DOHH2 (cell line): ENCODE results near the gene HIVEP2.

Source experiments
- CTCF ChIP-seq: fragments of 200-600 bp; sonication (generic); IDR thresholded peaks from one replicate; pipeline ENCODE4 v1.5.1; 2014; ENCODE audit warnings: antibody characterized with exemption, mild to moderate bottlenecking, low read depth, low read length; ENCODE audit not compliant: poor library complexity, severe bottlenecking
- EZH2phosphoT487 ChIP-seq: fragments of 200-600 bp; sonication (generic); IDR thresholded peaks from 2 replicates; pipeline ENCODE4 v1.6.1; 2017; ENCODE audit warnings: borderline replicate concordance, mild to moderate bottlenecking, antibody characterized with exemption, low read length, moderate library complexity, mixed read lengths

DNA sequence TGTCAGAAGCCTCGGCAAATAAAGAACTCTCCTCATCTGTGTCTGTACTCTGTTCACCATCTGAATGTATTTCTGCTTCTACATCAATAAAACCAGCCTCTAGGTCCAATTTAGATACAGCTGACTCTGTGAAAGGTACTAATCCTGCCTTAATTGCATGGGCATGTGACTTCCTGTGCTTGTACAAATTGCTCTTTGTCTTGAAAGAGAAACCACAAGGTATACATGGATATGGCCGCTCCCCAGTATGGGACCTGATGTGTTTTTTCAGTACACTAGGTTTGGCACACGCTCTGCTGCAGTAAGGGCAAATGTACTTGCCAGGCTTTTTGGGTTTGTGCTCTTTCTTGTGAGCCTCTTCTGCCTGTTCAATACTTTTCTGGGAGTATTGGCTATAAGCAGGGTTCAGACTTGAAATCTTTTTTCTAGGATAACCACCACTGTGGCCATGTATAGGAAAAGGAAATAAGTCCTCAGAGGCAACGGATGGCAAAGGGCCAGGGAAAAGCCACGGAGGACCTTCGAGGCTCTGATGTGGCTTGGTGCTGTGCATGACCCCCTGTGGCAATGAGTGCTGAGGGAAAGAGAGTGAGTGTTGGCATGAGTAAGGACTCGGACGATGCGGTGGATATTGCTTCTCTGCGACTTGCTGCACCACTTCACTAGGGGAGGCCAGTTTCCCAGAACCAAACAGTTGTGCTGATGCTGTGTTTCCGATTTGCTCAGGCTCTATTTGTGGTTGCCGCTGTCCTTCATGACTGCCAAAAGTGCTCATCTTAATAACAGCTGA lies 170.9 kb downstream of the HIVEP2 start:
- no peak for TF ChIP-seq CTCF
- TF ChIP-seq EZH2phosphoT487, result no peak
